ENCODE results near the gene PCDHGB4. TPM values are rescaled to one million over a fixed set of nuclear protein-coding genes. Genes with fewer than 3 reads are reported as not detected.
"Not testable (repeated sequence)": the region's sequence is repeated elsewhere in the genome, so short reads cannot be mapped to it uniquely, and the experiment has no call there.

The PCDHGB4 gene
- total RNA-seq, 2 experiments from 2014 or later = 6.9 to 9.3 TPM

- no peaks in the 10 kb centered on the region for H3K9me3 ChIP-seq (ENCODE audit: low read length)
- H3K9me2 ChIP-seq (ENCODE audit: insufficient read depth, low read length) = no peaks in the 10 kb centered on the region
- peaks cover 7% of the 10 kb centered on the region for H3K4me1 ChIP-seq (ENCODE audit: insufficient read depth, low read length, poor library complexity, severe bottlenecking)
- no peak overlapping the region for H3K4me3 ChIP-seq (ENCODE audit: low read depth, low read length, poor library complexity, severe bottlenecking)
- no TSS peak for BruUV-seq (replicated peaks)
- CTCF ChIA-PET (ENCODE audit: unreplicated experiment) = no interaction called here
- TF ChIP-seq EZH2phosphoT487 (IDR thresholded peaks at IDR 0.05; ENCODE audit: borderline replicate concordance, low read depth, low read length) (no peak), CTCF (conservative IDR thresholded peaks at IDR 0.05; ENCODE audit: low read length) (no peak)
- H3K4me2 ChIP-seq (ENCODE audit: low read length) = no peak overlapping the region
- no peaks in the 10 kb centered on the region for H3K79me2 ChIP-seq (ENCODE audit: insufficient read depth, low read depth, low read length)
- POLR2A ChIA-PET = interaction anchor here (0.6 kb wide), 1 partner anchor 322 kb away, joined by 3 read pairs; no protein-coding TSS in a partner anchor
- no peak overlapping the region for H2AFZ ChIP-seq (ENCODE audit: low read length)
- H3K27ac ChIP-seq (ENCODE audit: low read depth, low read length, poor library complexity, severe bottlenecking) = no peak overlapping the region
- no peak for DNase-seq (ENCODE audit: low spot score)
- H3K36me3 ChIP-seq (ENCODE audit: insufficient read depth, low read length) = peaks cover 11% of the 10 kb centered on the region; the same call in 1 of the 2 replicates
- intact Hi-C loops (cut with micrococcal nuclease; ENCODE audit: unreplicated experiment) = loop anchor here (5.0 kb wide), 1 partner anchor 183 kb away; no protein-coding TSS in a partner anchor
- H4K20me1 ChIP-seq (ENCODE audit: insufficient read depth, low read length) = no peaks in the 10 kb centered on the region
Observed at GRCh38 chr5:141374627-141375026, 12.9 kb upstream of the PCDHGB4 start.

- DNase-seq (ENCODE audit: low spot score); BruUV-seq (replicated peaks); H3K9me3 ChIP-seq (ENCODE audit: low read length); H3K79me2 ChIP-seq (ENCODE audit: insufficient read depth, low read depth, low read length); H3K4me2 ChIP-seq (ENCODE audit: low read length); H3K4me3 ChIP-seq (ENCODE audit: low read depth, low read length, poor library complexity, severe bottlenecking); H3K4me1 ChIP-seq (ENCODE audit: insufficient read depth, low read length, poor library complexity, severe bottlenecking); CTCF ChIA-PET (ENCODE audit: unreplicated experiment); H3K9me2 ChIP-seq (ENCODE audit: insufficient read depth, low read length); H2AFZ ChIP-seq (ENCODE audit: low read length); intact Hi-C loops (cut with micrococcal nuclease; ENCODE audit: unreplicated experiment); H3K27ac ChIP-seq (ENCODE audit: low read depth, low read length, poor library complexity, severe bottlenecking); H4K20me1 ChIP-seq (ENCODE audit: insufficient read depth, low read length): not testable (repeated sequence)
- POLR2A ChIA-PET = interaction anchor here (0.6 kb wide), 1 partner anchor 321 kb away, joined by 3 read pairs; no protein-coding TSS in a partner anchor
- peaks cover 11% of the 10 kb centered on the region; the same call in 1 of the 2 replicates for H3K36me3 ChIP-seq (ENCODE audit: insufficient read depth, low read length)
- TF ChIP-seq CTCF (conservative IDR thresholded peaks at IDR 0.05; ENCODE audit: low read length) = peak; percentile 49
Observed at GRCh38 chr5:141375444-141376155, 11.9 kb upstream of the PCDHGB4 start.
